Measurements from ENCODE around the gene DDA1.

DDA1 gene

DNA sequence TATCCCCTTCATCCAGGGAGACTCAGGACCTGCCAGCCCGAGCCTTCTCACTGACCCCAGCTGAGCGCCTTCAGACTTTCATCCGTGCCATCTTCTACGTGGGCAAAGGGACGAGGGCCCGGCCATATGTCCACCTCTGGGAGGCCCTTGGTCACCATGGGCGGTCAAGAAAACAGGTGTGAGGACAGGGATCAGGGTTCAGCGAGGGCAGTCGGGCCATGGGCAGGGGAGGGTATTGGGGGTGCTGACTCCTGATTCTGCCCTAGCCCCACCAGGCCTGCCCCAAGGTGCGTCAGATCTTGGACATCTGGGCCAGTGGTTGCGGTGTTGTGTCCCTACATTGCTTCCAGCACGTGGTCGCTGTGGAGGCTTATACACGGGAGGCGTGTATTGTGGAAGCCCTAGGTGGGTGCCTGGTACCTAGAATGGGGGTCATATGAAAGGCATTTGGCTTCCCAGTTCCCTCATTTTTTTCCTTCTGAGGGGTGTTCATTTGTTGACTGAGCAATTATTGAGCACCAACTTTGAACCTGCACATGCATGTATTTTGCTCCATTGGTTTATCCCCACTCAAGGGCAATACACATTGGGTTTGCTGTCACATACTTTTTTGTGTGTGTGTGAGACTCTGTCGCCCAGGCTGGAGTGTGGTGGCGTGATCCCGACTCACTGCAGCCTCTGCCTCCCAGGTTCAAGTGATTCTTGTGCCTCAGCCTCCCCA lies 23.8 kb upstream of the DDA1 start:
- H3K9ac ChIP-seq (ENCODE audit: low read length) = no peak overlapping the region
- H3K36me3 ChIP-seq (replicated peaks; ENCODE audit: insufficient read depth, low read length) = no peaks in the 10 kb centered on the region
- H3K9me3 ChIP-seq (replicated peaks; ENCODE audit: insufficient read depth, low read length) = no peaks in the 10 kb centered on the region
- H3K9me2 ChIP-seq (replicated peaks; ENCODE audit: insufficient read depth, low read length) = no peaks in the 10 kb centered on the region
- no peak overlapping the region for H3K4me3 ChIP-seq (ENCODE audit: low read length)
- no peak for TF ChIP-seq EZH2phosphoT487 (IDR thresholded peaks at IDR 0.05; ENCODE audit: low read length)
- peaks cover 37% of the 10 kb centered on the region for H3K27me3 ChIP-seq (replicated peaks; ENCODE audit: insufficient read depth, low read length)
- no peak overlapping the region for H3K4me2 ChIP-seq (ENCODE audit: low read depth, low read length)
- H3K4me1 ChIP-seq (ENCODE audit: low read length) = peaks cover 12% of the 10 kb centered on the region; the same call in 1 of the 2 replicates
- no peak overlapping the region for H2AFZ ChIP-seq (ENCODE audit: low read length)
- DNase-seq = no peak
- no peaks in the 10 kb centered on the region for H3F3A ChIP-seq (ENCODE audit: insufficient read depth, low read length)
- no peak overlapping the region for H3K27ac ChIP-seq (ENCODE audit: low read length)
- H4K20me1 ChIP-seq (ENCODE audit: insufficient read depth, low read length) = no peaks in the 10 kb centered on the region
- no peaks in the 10 kb centered on the region for H3K79me2 ChIP-seq (ENCODE audit: low read length)

DNA sequence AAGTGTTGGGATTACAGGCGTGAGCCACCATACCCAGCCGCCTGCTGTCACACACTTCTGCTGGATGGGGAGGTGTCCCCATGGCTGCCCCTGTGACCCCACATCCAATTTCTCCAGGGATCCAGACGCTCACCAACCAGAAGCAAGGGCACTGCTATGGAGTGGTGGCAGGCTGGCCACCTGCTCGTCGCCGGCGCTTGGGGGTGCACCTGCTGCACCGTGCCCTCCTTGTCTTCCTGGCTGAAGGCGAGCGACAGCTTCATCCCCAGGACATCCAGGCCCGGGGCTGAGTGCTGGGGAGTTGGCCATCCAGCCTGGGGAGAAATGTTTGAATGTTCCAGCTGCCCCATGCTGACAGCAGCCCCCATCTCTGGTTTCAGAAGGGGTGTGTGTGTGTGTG lies 23.1 kb upstream of the DDA1 start:
- Histone ChIP-seq H3K79me2 (ENCODE audit: low read length) (no peaks in the 10 kb centered on the region), H3K4me2 (ENCODE audit: low read depth, low read length) (no peak overlapping the region), H3K27me3 (replicated peaks; ENCODE audit: insufficient read depth, low read length) (peaks cover 37% of the 10 kb centered on the region), H3K9me3 (replicated peaks; ENCODE audit: insufficient read depth, low read length) (no peaks in the 10 kb centered on the region), H2AFZ (ENCODE audit: low read length) (no peak overlapping the region), H3K9ac (ENCODE audit: low read length) (no peak overlapping the region), H3K4me3 (ENCODE audit: low read length) (no peak overlapping the region), H3K9me2 (replicated peaks; ENCODE audit: insufficient read depth, low read length) (no peaks in the 10 kb centered on the region), H3K4me1 (ENCODE audit: low read length) (peaks cover 11% of the 10 kb centered on the region; the same call in 1 of the 2 replicates), H4K20me1 (ENCODE audit: insufficient read depth, low read length) (no peaks in the 10 kb centered on the region), H3K27ac (ENCODE audit: low read length) (no peak overlapping the region), H3F3A (ENCODE audit: insufficient read depth, low read length) (no peaks in the 10 kb centered on the region), H3K36me3 (replicated peaks; ENCODE audit: insufficient read depth, low read length) (no peaks in the 10 kb centered on the region)
- TF ChIP-seq EZH2phosphoT487 (IDR thresholded peaks at IDR 0.05; ENCODE audit: low read length) (no peak), EZH2 (optimal IDR thresholded peaks at IDR 0.05; ENCODE audit: low read depth, low read length) (no peak)
- TF ChIP-seq, protein P1, sequence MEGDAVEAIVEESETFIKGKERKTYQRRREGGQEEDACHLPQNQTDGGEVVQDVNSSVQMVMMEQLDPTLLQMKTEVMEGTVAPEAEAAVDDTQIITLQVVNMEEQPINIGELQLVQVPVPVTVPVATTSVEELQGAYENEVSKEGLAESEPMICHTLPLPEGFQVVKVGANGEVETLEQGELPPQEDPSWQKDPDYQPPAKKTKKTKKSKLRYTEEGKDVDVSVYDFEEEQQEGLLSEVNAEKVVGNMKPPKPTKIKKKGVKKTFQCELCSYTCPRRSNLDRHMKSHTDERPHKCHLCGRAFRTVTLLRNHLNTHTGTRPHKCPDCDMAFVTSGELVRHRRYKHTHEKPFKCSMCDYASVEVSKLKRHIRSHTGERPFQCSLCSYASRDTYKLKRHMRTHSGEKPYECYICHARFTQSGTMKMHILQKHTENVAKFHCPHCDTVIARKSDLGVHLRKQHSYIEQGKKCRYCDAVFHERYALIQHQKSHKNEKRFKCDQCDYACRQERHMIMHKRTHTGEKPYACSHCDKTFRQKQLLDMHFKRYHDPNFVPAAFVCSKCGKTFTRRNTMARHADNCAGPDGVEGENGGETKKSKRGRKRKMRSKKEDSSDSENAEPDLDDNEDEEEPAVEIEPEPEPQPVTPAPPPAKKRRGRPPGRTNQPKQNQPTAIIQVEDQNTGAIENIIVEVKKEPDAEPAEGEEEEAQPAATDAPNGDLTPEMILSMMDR (IDR thresholded peaks at IDR 0.05; ENCODE audit: low read length) = no peak
- no peak for DNase-seq

DNA sequence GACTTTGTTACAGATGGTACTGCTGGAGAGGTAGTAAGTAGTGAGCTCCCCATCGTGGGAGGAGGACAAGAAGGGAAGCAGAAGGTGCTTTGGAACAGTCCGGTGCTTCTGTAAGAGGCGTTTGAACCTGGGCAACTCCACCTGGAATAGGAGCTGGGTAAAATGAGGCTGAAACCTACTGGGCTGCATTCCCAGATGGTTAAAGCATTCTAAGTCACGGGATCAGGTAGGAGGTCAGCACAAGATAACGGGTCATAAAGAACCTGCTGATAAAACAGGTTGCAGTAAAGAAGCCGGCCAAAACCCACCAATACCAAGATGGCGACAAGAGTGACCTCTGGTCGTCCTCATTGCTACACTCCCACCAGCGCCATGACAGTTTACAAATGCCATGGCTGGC lies 22.6 kb upstream of the DDA1 start:
- no peaks in the 10 kb centered on the region for H3K9me2 ChIP-seq (replicated peaks; ENCODE audit: insufficient read depth, low read length)
- H3K4me3 ChIP-seq (ENCODE audit: low read length) = no peak overlapping the region
- no peaks in the 10 kb centered on the region for H3K79me2 ChIP-seq (ENCODE audit: low read length)
- H3K27ac ChIP-seq (ENCODE audit: low read length) = no peak overlapping the region
- no peak overlapping the region for H2AFZ ChIP-seq (ENCODE audit: low read length)
- no peaks in the 10 kb centered on the region for H3K36me3 ChIP-seq (replicated peaks; ENCODE audit: insufficient read depth, low read length)
- DNase-seq = no peak
- no peak overlapping the region for H3K9ac ChIP-seq (ENCODE audit: low read length)
- no peaks in the 10 kb centered on the region for H3K9me3 ChIP-seq (replicated peaks; ENCODE audit: insufficient read depth, low read length)
- no peaks in the 10 kb centered on the region for H3F3A ChIP-seq (ENCODE audit: insufficient read depth, low read length)
- H4K20me1 ChIP-seq (ENCODE audit: insufficient read depth, low read length) = no peaks in the 10 kb centered on the region
- peaks cover 33% of the 10 kb centered on the region for H3K27me3 ChIP-seq (replicated peaks; ENCODE audit: insufficient read depth, low read length)
- H3K4me1 ChIP-seq (ENCODE audit: low read length) = peaks cover 6% of the 10 kb centered on the region; the same call in 1 of the 2 replicates
- no peak overlapping the region for H3K4me2 ChIP-seq (ENCODE audit: low read depth, low read length)
- no peak for TF ChIP-seq EZH2phosphoT487 (IDR thresholded peaks at IDR 0.05; ENCODE audit: low read length)
- no peak for TF ChIP-seq EZH2 (optimal IDR thresholded peaks at IDR 0.05; ENCODE audit: low read depth, low read length)
- TF ChIP-seq, protein P1 (IDR thresholded peaks at IDR 0.05; ENCODE audit: low read length) = no peak

DNA sequence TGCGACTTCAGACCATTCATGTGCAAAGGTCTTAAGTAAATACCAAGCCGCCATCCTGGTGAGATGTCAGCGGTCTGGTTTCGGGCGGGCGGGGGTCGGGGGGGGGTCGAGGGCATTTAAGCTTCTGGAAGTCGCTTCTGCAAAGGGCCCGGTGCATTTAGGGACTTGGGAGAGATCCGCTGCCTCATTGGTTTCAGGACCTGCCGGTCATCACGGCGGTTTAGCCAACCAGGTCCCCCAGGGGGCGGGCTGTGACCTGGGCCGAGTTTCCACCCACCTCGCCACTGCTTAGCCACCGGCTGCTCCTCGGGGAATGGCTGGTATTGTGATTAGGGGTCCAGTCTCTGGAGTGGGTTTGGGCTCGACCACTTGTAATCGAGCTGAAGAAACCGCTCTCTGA lies 19.9 kb upstream of the DDA1 start:
- peaks cover 19% of the 10 kb centered on the region for H3K27me3 ChIP-seq (replicated peaks; ENCODE audit: insufficient read depth, low read length)
- H3K9ac ChIP-seq (ENCODE audit: low read length) = no peak overlapping the region
- H4K20me1 ChIP-seq (ENCODE audit: insufficient read depth, low read length) = no peaks in the 10 kb centered on the region
- no peak overlapping the region for H2AFZ ChIP-seq (ENCODE audit: low read length)
- H3K4me3 ChIP-seq (ENCODE audit: low read length) = no peak overlapping the region
- peaks cover 6% of the 10 kb centered on the region; the same call in 1 of the 2 replicates for H3K79me2 ChIP-seq (ENCODE audit: low read length)
- TF ChIP-seq EZH2phosphoT487 (IDR thresholded peaks at IDR 0.05; ENCODE audit: low read length) (no peak), EZH2 (optimal IDR thresholded peaks at IDR 0.05; ENCODE audit: low read depth, low read length) (no peak)
- TF ChIP-seq, protein P1 (IDR thresholded peaks at IDR 0.05; ENCODE audit: low read length) = no peak
- no peak overlapping the region for H3K4me2 ChIP-seq (ENCODE audit: low read depth, low read length)
- H3K27ac ChIP-seq (ENCODE audit: low read length) = no peak overlapping the region
- H3K9me2 ChIP-seq (replicated peaks; ENCODE audit: insufficient read depth, low read length) = no peaks in the 10 kb centered on the region
- H3K36me3 ChIP-seq (replicated peaks; ENCODE audit: insufficient read depth, low read length) = no peaks in the 10 kb centered on the region
- H3F3A ChIP-seq (ENCODE audit: insufficient read depth, low read length) = no peaks in the 10 kb centered on the region
- peak; percentile 48 for DNase-seq
- no peaks in the 10 kb centered on the region for H3K9me3 ChIP-seq (replicated peaks; ENCODE audit: insufficient read depth, low read length)
- H3K4me1 ChIP-seq (ENCODE audit: low read length) = no peaks in the 10 kb centered on the region
